ENCODE results near the gene VPS13D.

VPS13D gene

DNA sequence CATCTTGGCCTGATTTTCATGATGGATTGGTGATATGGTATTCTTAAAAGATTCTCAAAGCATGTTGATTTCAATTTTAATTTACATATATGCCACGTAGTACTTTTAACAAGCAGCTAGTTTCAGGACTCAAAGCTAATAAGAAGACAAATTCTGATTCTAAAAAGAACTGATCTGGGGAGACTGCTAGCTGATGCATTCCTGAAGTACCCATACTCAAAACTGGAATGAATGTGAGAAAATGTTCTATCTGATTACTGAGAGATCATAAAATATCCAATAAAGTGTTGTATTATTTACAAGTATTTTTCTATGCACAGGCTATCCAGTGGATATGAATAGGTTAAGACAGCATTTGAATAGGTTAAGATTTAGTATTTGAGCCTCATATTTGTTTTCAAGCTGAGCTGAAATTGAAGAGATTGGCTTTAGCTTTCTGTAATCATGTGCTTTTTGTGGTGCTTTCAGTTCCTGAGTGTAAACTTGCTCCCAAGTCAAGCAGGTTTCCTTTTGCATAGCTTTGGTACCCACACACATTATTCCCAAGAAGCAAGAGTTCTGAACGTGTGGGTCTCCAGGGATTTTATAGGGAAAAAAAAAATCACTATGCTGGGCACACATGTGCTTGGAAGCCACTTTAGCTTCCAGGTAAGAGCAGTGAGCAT lies 114.1 kb downstream of the VPS13D start:
- H3K36me3 ChIP-seq (ENCODE audit: insufficient read depth, insufficient read length, low read length): peaks cover 23% of the 10 kb centered on the region
- H3K27me3 ChIP-seq (ENCODE audit: insufficient read depth, insufficient read length): no peaks in the 10 kb centered on the region
- TF ChIP-seq ZNF274 (IDR thresholded peaks at IDR 0.05; ENCODE audit: low read depth, low read length): no peak
- no peak for TF ChIP-seq YY1 (IDR thresholded peaks at IDR 0.05; ENCODE audit: insufficient read depth, insufficient read length)
- TF ChIP-seq SUZ12 (IDR thresholded peaks at IDR 0.05; ENCODE audit: extremely low read depth, insufficient read depth, insufficient read length): no peak
- H3K9me3 ChIP-seq (ENCODE audit: insufficient read depth, low read length): no peaks in the 10 kb centered on the region
- no peak overlapping the region for H3K9ac ChIP-seq (ENCODE audit: insufficient read length, low read depth)
- no peak overlapping the region for H3K4me3 ChIP-seq (ENCODE audit: insufficient read length, low read depth)
- peaks cover 5% of the 10 kb centered on the region for H3K4me1 ChIP-seq (ENCODE audit: insufficient read depth, insufficient read length)
- DNase-seq (ENCODE audit: low read depth, low spot score): no peak

DNA sequence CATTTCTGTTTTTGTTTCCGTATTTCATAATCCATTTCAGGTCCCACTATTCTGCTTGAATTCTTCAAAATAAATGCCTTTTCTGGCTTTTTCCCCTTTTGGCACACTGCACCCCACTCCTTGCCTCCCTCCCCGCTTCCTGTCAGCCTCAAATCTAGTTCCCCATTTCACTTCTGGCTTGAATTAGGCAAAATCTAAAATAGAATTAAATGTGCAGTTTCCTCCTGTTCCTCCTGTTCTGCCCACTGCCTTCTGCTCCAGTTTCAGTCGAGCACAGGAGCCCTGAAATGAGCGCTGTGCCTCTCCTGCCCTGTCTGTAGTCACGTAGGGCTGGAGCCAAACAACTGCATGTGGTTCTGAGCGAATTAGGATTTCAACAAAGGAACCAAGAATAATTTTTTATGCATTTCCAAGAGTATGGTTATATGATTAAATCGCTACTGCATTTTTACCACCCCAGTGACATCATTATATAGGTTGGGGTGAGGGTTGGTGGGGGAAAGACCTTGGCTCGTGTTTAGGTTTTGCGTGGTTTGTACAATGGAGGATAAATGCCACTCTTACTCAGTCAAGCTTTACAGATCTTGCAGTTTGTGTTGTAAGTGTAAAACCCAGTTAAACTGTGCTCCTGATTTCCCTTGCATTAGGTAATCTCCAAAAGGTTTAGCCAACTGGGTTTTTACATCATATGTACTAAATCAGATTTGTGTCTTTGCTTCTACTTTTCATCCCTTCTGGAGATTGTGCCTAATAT lies 114.9 kb downstream of the VPS13D start:
- Histone ChIP-seq H3K27me3 (ENCODE audit: insufficient read depth, insufficient read length) (no peaks in the 10 kb centered on the region), H3K36me3 (ENCODE audit: insufficient read depth, insufficient read length, low read length) (peaks cover 28% of the 10 kb centered on the region), H3K9me3 (ENCODE audit: insufficient read depth, low read length) (no peaks in the 10 kb centered on the region), H3K9ac (ENCODE audit: insufficient read length, low read depth) (no peak overlapping the region), H3K4me3 (ENCODE audit: insufficient read length, low read depth) (no peak overlapping the region), H3K4me1 (ENCODE audit: insufficient read depth, insufficient read length) (peaks cover 5% of the 10 kb centered on the region)
- DNase-seq (ENCODE audit: low read depth, low spot score): no peak
- TF ChIP-seq SUZ12 (IDR thresholded peaks at IDR 0.05; ENCODE audit: extremely low read depth, insufficient read depth, insufficient read length): no peak
- TF ChIP-seq ZNF274 (IDR thresholded peaks at IDR 0.05; ENCODE audit: low read depth, low read length): no peak
- TF ChIP-seq YY1 (IDR thresholded peaks at IDR 0.05; ENCODE audit: insufficient read depth, insufficient read length): no peak

DNA sequence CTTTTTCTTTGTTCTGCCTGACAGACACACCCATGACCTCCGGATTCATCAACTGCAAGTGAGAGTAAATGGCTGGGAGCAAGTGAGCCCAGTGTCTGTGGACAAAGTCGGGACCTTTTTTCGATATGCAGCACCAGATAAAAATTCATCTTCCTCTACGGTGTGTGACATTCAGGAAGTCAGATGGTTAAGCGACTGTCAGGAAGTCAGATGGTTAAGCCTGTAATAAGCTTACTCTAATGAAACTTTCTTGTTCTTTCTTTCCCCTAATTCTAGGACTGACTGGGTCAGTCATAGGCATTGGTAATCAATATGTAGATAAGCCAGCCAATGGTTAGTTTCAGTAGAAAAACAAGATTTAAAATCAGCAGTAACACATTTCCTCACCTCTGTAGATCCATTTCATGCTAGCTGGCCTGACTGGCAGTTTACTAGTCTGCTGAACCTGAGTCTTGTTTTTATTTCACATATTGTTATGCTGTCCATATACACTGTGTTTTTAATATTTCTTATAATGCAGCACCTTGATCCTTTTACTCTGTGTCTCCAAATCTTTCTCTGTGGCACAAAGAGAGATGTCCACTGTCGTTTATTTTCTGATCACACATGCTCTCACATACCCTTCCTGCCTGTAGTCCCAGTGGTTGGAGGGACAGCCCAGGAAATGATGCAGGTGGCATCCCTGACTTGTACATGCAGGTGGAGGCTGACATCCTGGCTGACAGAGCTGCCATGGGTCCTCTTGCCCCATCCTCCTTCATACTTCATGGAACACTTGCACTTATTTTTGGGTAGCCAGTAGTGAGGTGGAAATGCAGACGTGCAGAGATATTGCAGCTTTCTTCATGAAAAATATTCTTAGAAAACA lies 115.8 kb downstream of the VPS13D start:
- peaks cover 28% of the 10 kb centered on the region for H3K36me3 ChIP-seq (ENCODE audit: insufficient read depth, insufficient read length, low read length)
- H3K9me3 ChIP-seq (ENCODE audit: insufficient read depth, low read length): peaks cover 3% of the 10 kb centered on the region; the same call in 1 of the 2 replicates
- H3K4me1 ChIP-seq (ENCODE audit: insufficient read depth, insufficient read length): peaks cover 5% of the 10 kb centered on the region
- no peak overlapping the region for H3K9ac ChIP-seq (ENCODE audit: insufficient read length, low read depth)
- DNase-seq (ENCODE audit: low read depth, low spot score): no peak
- H3K27me3 ChIP-seq (ENCODE audit: insufficient read depth, insufficient read length): no peaks in the 10 kb centered on the region
- no peak for TF ChIP-seq ZNF274 (IDR thresholded peaks at IDR 0.05; ENCODE audit: low read depth, low read length)
- no peak for TF ChIP-seq SUZ12 (IDR thresholded peaks at IDR 0.05; ENCODE audit: extremely low read depth, insufficient read depth, insufficient read length)
- TF ChIP-seq YY1 (IDR thresholded peaks at IDR 0.05; ENCODE audit: insufficient read depth, insufficient read length): no peak
- no peak overlapping the region for H3K4me3 ChIP-seq (ENCODE audit: insufficient read length, low read depth)

DNA sequence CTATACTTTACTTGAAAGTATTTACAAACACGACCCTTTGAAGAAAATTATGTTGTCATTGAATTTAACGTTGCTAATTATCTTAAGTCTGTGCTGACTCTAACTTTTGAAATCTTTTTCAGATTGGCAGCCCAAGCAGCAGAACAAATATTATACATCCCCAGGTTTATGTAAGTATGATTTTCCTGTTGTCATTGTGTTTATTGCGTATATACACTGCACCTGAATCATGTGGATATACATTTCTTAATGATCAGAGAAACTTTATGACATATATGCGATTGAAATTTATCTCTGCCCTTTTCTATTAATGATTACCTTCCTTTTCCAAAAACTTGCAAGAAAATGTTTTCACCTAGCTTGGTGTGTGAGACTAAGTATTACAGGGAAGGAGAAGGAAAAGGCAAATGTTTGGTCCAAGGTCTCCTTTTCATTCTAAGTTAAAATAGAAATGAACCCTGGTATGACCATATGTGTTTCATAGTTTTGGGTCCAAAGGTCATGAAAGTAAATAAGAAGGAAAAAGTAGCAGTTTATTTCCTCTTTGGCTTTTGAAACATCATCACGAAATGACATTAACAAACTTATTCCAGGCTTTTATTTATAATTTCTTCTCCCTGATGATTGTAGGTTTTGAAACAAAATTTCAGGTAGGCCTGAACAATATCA lies 116.8 kb downstream of the VPS13D start:
- no peak for TF ChIP-seq ZNF274 (IDR thresholded peaks at IDR 0.05; ENCODE audit: low read depth, low read length)
- TF ChIP-seq SUZ12 (IDR thresholded peaks at IDR 0.05; ENCODE audit: extremely low read depth, insufficient read depth, insufficient read length): no peak
- no peak for TF ChIP-seq YY1 (IDR thresholded peaks at IDR 0.05; ENCODE audit: insufficient read depth, insufficient read length)
- H3K9me3 ChIP-seq (ENCODE audit: insufficient read depth, low read length): peaks cover 3% of the 10 kb centered on the region; the same call in 1 of the 2 replicates
- H3K4me1 ChIP-seq (ENCODE audit: insufficient read depth, insufficient read length): peaks cover 2% of the 10 kb centered on the region
- no peak for DNase-seq (ENCODE audit: low read depth, low spot score)
- no peak overlapping the region for H3K9ac ChIP-seq (ENCODE audit: insufficient read length, low read depth)
- peaks cover 28% of the 10 kb centered on the region for H3K36me3 ChIP-seq (ENCODE audit: insufficient read depth, insufficient read length, low read length)
- no peak overlapping the region for H3K4me3 ChIP-seq (ENCODE audit: insufficient read length, low read depth)
- H3K27me3 ChIP-seq (ENCODE audit: insufficient read depth, insufficient read length): no peaks in the 10 kb centered on the region

DNA sequence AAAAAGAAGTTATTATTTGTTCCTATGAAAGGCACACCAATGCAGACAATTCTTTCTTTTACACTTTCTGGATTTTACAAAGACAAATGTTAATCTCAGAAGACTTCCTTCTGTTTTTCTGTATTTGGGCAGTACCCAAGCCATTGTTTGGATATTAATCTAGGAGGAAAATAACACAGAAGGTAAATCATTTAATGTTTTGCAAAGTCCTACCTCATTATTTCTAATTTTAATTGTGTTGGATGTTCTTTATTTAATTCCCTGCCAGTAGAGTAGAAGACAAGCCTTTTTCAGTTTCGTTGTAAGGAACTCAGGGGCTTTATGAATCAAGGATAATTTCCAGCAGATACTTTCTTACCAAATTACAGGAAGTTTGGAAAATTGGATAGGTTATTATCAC lies 118.3 kb downstream of the VPS13D start:
- Histone ChIP-seq H3K4me1 (ENCODE audit: insufficient read depth, insufficient read length) (no peaks in the 10 kb centered on the region), H3K9ac (ENCODE audit: insufficient read length, low read depth) (no peak overlapping the region), H3K9me3 (ENCODE audit: insufficient read depth, low read length) (peaks cover 3% of the 10 kb centered on the region; the same call in 1 of the 2 replicates), H3K27me3 (ENCODE audit: insufficient read depth, insufficient read length) (no peaks in the 10 kb centered on the region), H3K36me3 (ENCODE audit: insufficient read depth, insufficient read length, low read length) (peaks cover 26% of the 10 kb centered on the region), H3K4me3 (ENCODE audit: insufficient read length, low read depth) (no peak overlapping the region)
- no peak for TF ChIP-seq SUZ12 (IDR thresholded peaks at IDR 0.05; ENCODE audit: extremely low read depth, insufficient read depth, insufficient read length)
- no peak for TF ChIP-seq ZNF274 (IDR thresholded peaks at IDR 0.05; ENCODE audit: low read depth, low read length)
- TF ChIP-seq YY1 (IDR thresholded peaks at IDR 0.05; ENCODE audit: insufficient read depth, insufficient read length): no peak
- no peak for DNase-seq (ENCODE audit: low read depth, low spot score)

DNA sequence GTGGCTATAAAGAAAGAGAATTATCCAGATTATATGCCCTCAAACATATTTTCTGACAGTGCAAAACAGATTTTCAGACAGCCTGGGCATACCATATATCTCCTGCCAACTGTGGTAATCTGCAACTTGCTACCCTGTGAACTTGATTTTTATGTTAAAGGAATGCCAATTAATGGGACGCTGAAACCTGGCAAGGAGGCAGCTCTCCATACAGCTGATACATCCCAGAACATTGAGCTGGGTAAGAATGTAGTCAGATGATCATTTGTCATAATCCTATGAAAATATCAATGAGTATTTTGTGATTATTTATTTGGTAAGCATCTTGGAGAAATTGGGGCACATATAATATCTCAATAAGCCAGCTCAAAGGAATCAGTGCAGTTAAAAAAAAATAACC lies 124.2 kb downstream of the VPS13D start:
- TF ChIP-seq ZNF274 (IDR thresholded peaks at IDR 0.05; ENCODE audit: low read depth, low read length) (no peak), YY1 (IDR thresholded peaks at IDR 0.05; ENCODE audit: insufficient read depth, insufficient read length) (no peak), SUZ12 (IDR thresholded peaks at IDR 0.05; ENCODE audit: extremely low read depth, insufficient read depth, insufficient read length) (no peak)
- H3K36me3 ChIP-seq (ENCODE audit: insufficient read depth, insufficient read length, low read length): peaks cover 27% of the 10 kb centered on the region
- H3K4me3 ChIP-seq (ENCODE audit: insufficient read length, low read depth): no peak overlapping the region
- DNase-seq (ENCODE audit: low read depth, low spot score): no peak
- H3K27me3 ChIP-seq (ENCODE audit: insufficient read depth, insufficient read length): no peaks in the 10 kb centered on the region
- H3K4me1 ChIP-seq (ENCODE audit: insufficient read depth, insufficient read length): no peaks in the 10 kb centered on the region
- peaks cover 3% of the 10 kb centered on the region; the same call in 1 of the 2 replicates for H3K9me3 ChIP-seq (ENCODE audit: insufficient read depth, low read length)
- H3K9ac ChIP-seq (ENCODE audit: insufficient read length, low read depth): no peak overlapping the region

All from NT2/D1 (cell line).